Sigmoid colon (tissue), 7 donors: ENCODE results near the gene SLC6A6. TPM values are rescaled to one million over a fixed set of nuclear protein-coding genes. Genes with fewer than 3 reads are reported as not detected.

ENCODE experiments used
- DNase-seq: peaks from one replicate; pipeline ENCODE4 v3.0.0-alpha.2; 2019
- H3K27ac ChIP-seq, 4 donors: fragments of 200-600 bp; sonication (generic); one replicate each; pipeline ENCODE4 v1.5.1; 2016 to 2019; ENCODE audit warnings: mild to moderate bottlenecking in 1 of 4
- H3K27me3 ChIP-seq, 3 donors: fragments of 200-600 bp; sonication (generic); one replicate each; pipeline ENCODE4 v1.5.1; 2019; ENCODE audit warnings: mild to moderate bottlenecking in 1 of 3
- H3K36me3 ChIP-seq, 4 donors: fragments of 200-600 bp; sonication (generic); one replicate each; pipeline ENCODE4 v1.5.1; 2016 to 2019
- H3K4me1 ChIP-seq, 4 donors: fragments of 200-600 bp; sonication (generic); one replicate each; pipeline ENCODE4 v1.5.1; 2017 to 2019
- H3K4me3 ChIP-seq, 4 donors: fragments of 200-600 bp; sonication (generic); one replicate each; pipeline ENCODE4 v1.5.1; 2017 to 2019; ENCODE audit warnings: mild to moderate bottlenecking in 2 of 4, moderate library complexity in 1 of 4
- H3K9me3 ChIP-seq, 4 donors: fragments of 200-600 bp in 3 of 4; sonication (generic) in 3 of 4; one replicate each; pipeline versions ENCODE4 v1.5.1 to v1.6.1; 2013 to 2019
- EP300 ChIP-seq, 4 donors: sonication (generic); formaldehyde crosslinking; IDR thresholded peaks; one replicate each; pipeline ENCODE4 v1.6.1; 2017; ENCODE audit warnings: antibody characterized with exemption in 4 of 4
- POLR2A ChIP-seq, 2 donors: fragments of 450-650 bp; IDR thresholded peaks; one replicate each; pipeline ENCODE4 v1.6.1; 2016; ENCODE audit warnings: antibody characterized with exemption in 2 of 2, mild to moderate bottlenecking in 2 of 2, moderate library complexity in 2 of 2
- POLR2AphosphoS5 ChIP-seq, 4 donors: sonication (generic); formaldehyde crosslinking; IDR thresholded peaks; one replicate each; pipeline ENCODE4 v1.6.1; 2017; ENCODE audit warnings: antibody characterized with exemption in 4 of 4
- whole genome bisulfite sequencing, 2 donors: extraction: QIAGEN DNeasy Blood & Tissue Kit; methylation state at CpG; one replicate each; pipeline ENCODE4 v1.1.7; 2013; 5-methylcytosine and 5-hydroxymethylcytosine counted together
- intact Hi-C: fragments of 100-400 bp; cut with DNase I; formaldehyde crosslinking; loops from one replicate; pipeline ENCODE4 v1.15.1; 2023
- polyA plus RNA-seq, 3 donors: library from polyadenylated mRNA; stranded (reverse); fragments of 200-250 nt; gene quantifications; one replicate each; pipeline ENCODE4 v1.2.3, GENCODE V29; 2013
- total RNA-seq, 4 donors: library from RNA; depleted of rRNA; stranded (reverse); fragments of >200 nt; gene quantifications; one replicate each; pipeline ENCODE4 v1.1.0, GENCODE V29; 2016
- TF ChIP-seq, protein P1 (sequence below), 4 experiments: fragments of 450-650 bp in 3 of 4; fragments of 200-600 bp in 1 of 4; IDR thresholded peaks; one replicate each; pipeline ENCODE4 v1.5.1; 2016 to 2019; ENCODE audit warnings: antibody characterized with exemption in 4 of 4, mild to moderate bottlenecking in 3 of 4, moderate library complexity in 2 of 4
- donor health status: healthy with polysubstance abuse.
- donor health status: Bipolar disorder and iron deficiency.
- donor health status: healthy.

SLC6A6 gene
- total RNA-seq, result 10 to 100 TPM in 1 of 4 donors, 1 to 10 TPM in 3; 6.4 to 19.1 (median 9.1) TPM
- 1 to 10 TPM; 2.3 to 8.4 (median 2.4) TPM for polyA plus RNA-seq

DNA sequence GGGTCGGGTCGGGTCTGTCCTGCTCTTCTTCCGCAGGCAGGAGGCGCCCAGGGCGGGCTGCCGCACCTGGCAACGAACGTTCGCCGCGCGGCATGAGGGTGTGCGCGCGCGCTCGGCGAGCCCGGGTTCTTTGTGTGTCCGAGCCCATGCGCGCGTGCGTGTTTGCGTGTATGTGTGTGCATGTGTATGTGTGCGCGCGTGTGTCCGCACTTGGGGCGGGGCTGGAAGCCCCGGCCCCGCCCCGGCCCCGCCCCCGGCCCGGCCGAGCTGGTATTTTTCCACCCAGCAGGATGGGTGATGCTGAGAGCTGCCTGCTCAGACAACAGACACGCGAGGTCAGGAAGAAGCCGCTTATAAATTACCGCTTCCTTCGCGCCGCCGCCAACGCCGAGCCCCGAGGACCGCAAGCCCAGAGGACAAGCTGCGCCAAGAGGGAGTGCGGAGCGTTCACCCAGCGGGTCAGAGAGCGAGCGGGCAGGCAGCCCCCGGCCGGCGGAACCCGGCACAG lies at the start of gene SLC6A6:
Gene SLC6A6, plus strand, starts transcription at position 303 of the 508 bp plus-strand sequence. CDS start 41,029 bp downstream, outside the sequence.
- H3K27ac ChIP-seq, result peak within 1 kb of the TSS; percentile 72 to 94 (median 81)
- no peaks in the 10 kb centered on the region for H3K9me3 ChIP-seq
- no peaks in the 10 kb centered on the region for H3K27me3 ChIP-seq
- H3K4me3 ChIP-seq, result peak within 1 kb of the TSS; percentile 39 to 86 (median 58)
- TF ChIP-seq, protein P1, sequence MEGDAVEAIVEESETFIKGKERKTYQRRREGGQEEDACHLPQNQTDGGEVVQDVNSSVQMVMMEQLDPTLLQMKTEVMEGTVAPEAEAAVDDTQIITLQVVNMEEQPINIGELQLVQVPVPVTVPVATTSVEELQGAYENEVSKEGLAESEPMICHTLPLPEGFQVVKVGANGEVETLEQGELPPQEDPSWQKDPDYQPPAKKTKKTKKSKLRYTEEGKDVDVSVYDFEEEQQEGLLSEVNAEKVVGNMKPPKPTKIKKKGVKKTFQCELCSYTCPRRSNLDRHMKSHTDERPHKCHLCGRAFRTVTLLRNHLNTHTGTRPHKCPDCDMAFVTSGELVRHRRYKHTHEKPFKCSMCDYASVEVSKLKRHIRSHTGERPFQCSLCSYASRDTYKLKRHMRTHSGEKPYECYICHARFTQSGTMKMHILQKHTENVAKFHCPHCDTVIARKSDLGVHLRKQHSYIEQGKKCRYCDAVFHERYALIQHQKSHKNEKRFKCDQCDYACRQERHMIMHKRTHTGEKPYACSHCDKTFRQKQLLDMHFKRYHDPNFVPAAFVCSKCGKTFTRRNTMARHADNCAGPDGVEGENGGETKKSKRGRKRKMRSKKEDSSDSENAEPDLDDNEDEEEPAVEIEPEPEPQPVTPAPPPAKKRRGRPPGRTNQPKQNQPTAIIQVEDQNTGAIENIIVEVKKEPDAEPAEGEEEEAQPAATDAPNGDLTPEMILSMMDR (IDR thresholded peaks at IDR 0.05), result peak in 3 of 4 experiments; percentile 23 to 43 (median 38)
- TF ChIP-seq POLR2A (IDR thresholded peaks at IDR 0.05) (peak in 1 of 2 donors; percentile 18), EP300 (IDR thresholded peaks at IDR 0.05) (peak in 1 of 4 donors; percentile 43), POLR2AphosphoS5 (IDR thresholded peaks at IDR 0.05) (peak; percentile 18 to 79 (median 48))
- intact Hi-C loops, result loop anchor here (2.0 to 5.0 kb wide), 2 partner anchors 45 to 50 kb away; no protein-coding TSS in a partner anchor
- peaks cover 0 to 48% (median 39%) of the 10 kb centered on the region in 4 donors for H3K4me1 ChIP-seq
- peak; percentile 97 for DNase-seq
- 1% methylated on average over 59 of the region's 59 CpGs for WGBS, 2 donors
- no peaks in the 10 kb centered on the region for H3K36me3 ChIP-seq

DNA sequence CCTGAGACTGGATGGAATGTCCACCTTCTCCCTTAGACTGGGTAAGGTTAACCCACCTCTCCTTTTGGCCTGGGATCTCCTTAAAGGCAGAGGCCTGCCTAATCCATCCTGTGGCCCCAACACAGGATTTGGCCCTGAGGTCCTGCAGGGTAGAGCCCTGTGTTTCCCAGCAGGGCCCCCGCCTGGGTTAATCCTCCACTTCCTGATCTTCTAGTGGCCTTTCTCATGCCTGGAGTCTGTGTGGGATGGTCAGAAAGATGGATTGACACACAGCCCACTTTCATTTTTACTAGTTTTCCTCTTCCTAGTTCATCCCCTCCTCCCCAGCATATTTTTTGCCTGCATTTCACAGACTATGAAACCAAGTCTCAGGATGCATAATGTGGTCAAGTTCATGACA lies 48.9 kb upstream of the SLC6A6 start:
- no peak overlapping the region for H3K27ac ChIP-seq
- H3K36me3 ChIP-seq, result no peaks in the 10 kb centered on the region
- no peak for DNase-seq
- H3K9me3 ChIP-seq, result no peaks in the 10 kb centered on the region
- intact Hi-C loops, result no loop called here
- no peaks in the 10 kb centered on the region for H3K27me3 ChIP-seq
- 66 to 72% methylated on average over 1 of the region's 1 CpG for WGBS, 2 donors
- H3K4me1 ChIP-seq, result peaks cover 0 to 6% (median 6%) of the 10 kb centered on the region in 4 donors
- no peak overlapping the region for H3K4me3 ChIP-seq
- TF ChIP-seq EP300 (IDR thresholded peaks at IDR 0.05), result no peak
- TF ChIP-seq POLR2A (IDR thresholded peaks at IDR 0.05), result no peak
- TF ChIP-seq, protein P1 (IDR thresholded peaks at IDR 0.05), result no peak
- TF ChIP-seq POLR2AphosphoS5 (IDR thresholded peaks at IDR 0.05), result no peak

DNA sequence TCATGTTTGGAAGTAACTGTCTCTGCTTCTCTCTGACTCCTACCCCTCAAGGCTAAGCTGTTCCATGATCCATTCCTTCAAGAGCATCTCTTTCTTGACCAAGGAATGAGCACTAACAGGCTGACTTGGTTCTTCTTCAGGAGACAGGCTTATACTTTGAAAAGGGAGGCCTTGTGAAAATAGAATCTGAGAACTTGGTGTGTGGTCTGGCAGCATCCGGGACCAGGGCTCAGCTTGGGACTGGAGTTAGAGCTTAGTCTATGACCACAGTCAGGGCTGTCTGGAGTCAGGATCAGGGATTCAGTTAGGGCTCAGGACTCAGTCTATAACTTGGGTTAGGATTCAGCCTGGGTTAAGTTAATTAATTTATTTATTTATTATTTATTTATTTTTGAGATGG lies 44.9 kb upstream of the SLC6A6 start:
- H3K36me3 ChIP-seq, result no peaks in the 10 kb centered on the region
- intact Hi-C loops, result loop anchor here (5.0 kb wide), 2 partner anchors 45 to 55 kb away; partner anchors contain the start of gene SLC6A6
- no peak for DNase-seq
- 66 to 84% methylated on average over 1 of the region's 1 CpG for WGBS, 2 donors
- no peak for TF ChIP-seq EP300 (IDR thresholded peaks at IDR 0.05)
- TF ChIP-seq POLR2A (IDR thresholded peaks at IDR 0.05), result no peak
- TF ChIP-seq, protein P1 (IDR thresholded peaks at IDR 0.05), result no peak
- no peak for TF ChIP-seq POLR2AphosphoS5 (IDR thresholded peaks at IDR 0.05)
- H3K4me1 ChIP-seq, result peaks cover 0 to 11% (median 10%) of the 10 kb centered on the region in 4 donors
- no peak overlapping the region for H3K27ac ChIP-seq
- no peaks in the 10 kb centered on the region for H3K9me3 ChIP-seq
- H3K4me3 ChIP-seq, result no peak overlapping the region
- no peaks in the 10 kb centered on the region for H3K27me3 ChIP-seq

DNA sequence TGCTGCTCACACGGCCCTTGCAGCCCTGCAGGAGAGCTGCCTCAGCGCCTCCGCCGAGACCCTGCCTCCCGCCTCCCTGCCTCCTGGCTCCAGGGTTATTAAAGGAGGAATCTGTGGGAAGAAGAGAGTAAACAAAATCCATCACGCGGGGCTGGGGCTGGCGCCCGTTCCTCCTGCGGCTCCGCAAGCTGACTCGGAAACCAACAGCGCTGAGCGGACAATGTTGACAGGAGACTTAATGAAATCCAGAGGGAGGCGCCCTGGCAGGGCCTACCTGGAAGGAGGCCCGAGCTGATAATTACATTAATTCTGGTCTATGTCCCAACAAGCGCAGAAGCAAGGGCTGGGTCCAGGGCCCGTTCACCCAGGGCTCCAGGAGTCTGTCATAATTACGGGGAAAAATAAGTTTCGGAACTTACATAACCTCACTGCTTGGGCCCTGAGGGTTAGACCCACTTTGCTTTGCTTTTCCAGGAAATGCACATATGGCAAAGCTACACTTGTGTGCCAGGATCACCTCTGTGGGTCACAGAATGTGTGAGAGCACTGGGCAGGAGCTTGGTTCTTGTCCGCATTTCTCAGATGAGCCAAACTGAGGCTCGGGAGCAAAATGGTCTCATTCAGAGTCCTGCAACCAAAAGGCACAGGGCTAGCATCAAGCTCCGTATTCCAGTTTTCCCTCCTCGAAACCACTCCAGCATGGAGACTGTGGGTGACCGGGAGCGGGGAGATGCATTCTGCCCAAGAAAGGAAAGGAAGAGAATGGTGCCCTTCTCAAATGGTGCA lies 43.8 kb upstream of the SLC6A6 start:
- TF ChIP-seq, protein P1 (IDR thresholded peaks at IDR 0.05), result no peak
- TF ChIP-seq POLR2A (IDR thresholded peaks at IDR 0.05) (no peak), POLR2AphosphoS5 (IDR thresholded peaks at IDR 0.05) (peak; percentile 55 to 76 (median 67)), EP300 (IDR thresholded peaks at IDR 0.05) (peak in 2 of 4 donors; percentile 40 to 43)
- whole genome bisulfite sequencing, 2 donors, result 78 to 81% methylated on average over 26 of the region's 26 CpGs
- DNase-seq, result peak; percentile 89
- Histone ChIP-seq H3K9me3 (no peaks in the 10 kb centered on the region), H3K27me3 (no peaks in the 10 kb centered on the region), H3K4me1 (peaks cover 0 to 11% (median 10%) of the 10 kb centered on the region in 4 donors), H3K4me3 (peak overlapping the region in 2 of 4 donors; percentile 11 to 15), H3K36me3 (no peaks in the 10 kb centered on the region), H3K27ac (peak overlapping the region; percentile 17 to 69 (median 59))
- intact Hi-C loops, result loop anchor here (2.0 to 5.0 kb wide), 3 partner anchors 44 to 94 kb away; partner anchors contain the start of gene SLC6A6
